ENCODE measurements around the gene DNAAF1.

DNA sequence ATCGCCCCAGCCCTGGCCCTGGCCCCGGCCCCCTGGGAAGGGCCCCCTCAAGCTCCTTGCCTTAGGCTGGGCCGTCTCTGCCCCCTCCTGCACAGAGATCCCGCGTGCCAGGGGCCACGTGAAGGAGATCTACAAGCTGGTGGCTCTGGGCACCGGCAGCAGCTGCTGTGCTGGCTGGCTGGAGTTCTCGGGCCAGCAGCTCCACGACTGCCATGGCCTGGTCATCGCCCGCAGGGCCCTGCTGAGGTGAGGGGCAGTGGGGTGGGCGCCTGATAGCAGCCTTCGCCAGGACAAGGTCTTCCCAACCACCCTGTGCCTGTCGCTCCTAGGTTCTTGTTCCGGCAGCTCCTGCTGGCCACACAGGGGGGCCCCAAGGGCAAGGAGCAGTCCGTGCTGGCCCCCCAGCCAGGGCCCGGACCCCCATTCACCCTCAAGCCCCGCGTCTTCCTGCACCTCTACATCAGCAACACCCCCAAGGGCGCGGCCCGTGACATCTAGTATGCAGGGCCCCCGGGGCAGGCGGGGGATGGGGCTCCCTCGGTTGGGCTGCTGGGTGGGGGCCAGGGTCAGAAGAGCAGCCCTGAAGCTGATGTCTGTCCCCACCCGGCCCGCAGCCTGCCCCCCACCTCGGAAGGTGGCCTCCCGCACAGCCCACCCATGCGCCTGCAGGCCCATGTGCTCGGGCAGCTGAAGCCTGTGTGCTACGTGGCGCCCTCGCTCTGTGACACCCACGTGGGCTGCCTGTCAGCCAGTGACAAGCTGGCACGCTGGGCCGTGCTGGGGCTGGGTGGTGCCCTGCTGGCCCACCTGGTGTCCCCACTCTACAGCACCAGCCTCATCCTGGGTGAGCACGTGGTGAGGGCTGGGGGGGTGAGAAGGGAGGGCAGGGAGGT, 50.3 kb downstream of the DNAAF1 start:
- TF ChIP-seq, protein P1, sequence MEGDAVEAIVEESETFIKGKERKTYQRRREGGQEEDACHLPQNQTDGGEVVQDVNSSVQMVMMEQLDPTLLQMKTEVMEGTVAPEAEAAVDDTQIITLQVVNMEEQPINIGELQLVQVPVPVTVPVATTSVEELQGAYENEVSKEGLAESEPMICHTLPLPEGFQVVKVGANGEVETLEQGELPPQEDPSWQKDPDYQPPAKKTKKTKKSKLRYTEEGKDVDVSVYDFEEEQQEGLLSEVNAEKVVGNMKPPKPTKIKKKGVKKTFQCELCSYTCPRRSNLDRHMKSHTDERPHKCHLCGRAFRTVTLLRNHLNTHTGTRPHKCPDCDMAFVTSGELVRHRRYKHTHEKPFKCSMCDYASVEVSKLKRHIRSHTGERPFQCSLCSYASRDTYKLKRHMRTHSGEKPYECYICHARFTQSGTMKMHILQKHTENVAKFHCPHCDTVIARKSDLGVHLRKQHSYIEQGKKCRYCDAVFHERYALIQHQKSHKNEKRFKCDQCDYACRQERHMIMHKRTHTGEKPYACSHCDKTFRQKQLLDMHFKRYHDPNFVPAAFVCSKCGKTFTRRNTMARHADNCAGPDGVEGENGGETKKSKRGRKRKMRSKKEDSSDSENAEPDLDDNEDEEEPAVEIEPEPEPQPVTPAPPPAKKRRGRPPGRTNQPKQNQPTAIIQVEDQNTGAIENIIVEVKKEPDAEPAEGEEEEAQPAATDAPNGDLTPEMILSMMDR (IDR thresholded peaks at IDR 0.05): no peak
- no peak for TF ChIP-seq POLR2A (IDR thresholded peaks at IDR 0.05)

Measured in heart left ventricle (tissue), 13 donors.